Urothelium cell line (cell line): ENCODE measurements around the gene TTC7B.
A peak's percentile ranks its signal among the peaks of the same experiment; 100 is the strongest.

Source experiments
- DNase-seq: peaks from one replicate; pipeline ENCODE4 v3.0.0; 2011; ENCODE audit warnings: low spot score, mixed read lengths
- FAIRE-seq: peaks from 2 replicates; lab custom pipeline; 2011; peaks lifted over from hg19 to GRCh38; lab: Jason Lieb, UNC

The TTC7B gene

DNA sequence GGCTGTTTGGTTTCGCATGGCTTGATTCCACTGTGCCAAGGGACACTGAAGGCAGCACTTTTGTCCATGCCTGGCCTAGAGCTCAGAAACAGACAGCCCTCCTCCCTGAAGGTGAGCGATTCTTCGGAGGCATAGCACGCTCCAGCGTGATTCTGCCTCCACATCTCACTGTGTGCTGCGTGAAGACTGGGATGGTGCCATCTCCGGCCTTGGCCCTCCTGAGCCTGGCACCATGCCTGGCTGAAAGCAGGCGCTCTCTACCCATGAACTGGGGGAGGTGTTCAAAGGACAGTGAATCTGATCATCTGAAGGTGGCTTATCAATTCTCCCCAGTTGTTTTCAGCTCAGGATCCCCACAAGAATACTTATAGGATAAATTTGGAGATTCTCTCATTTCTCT, 187.4 kb downstream of the TTC7B start:
- DNase-seq = no peak
- FAIRE-seq = no peak

DNA sequence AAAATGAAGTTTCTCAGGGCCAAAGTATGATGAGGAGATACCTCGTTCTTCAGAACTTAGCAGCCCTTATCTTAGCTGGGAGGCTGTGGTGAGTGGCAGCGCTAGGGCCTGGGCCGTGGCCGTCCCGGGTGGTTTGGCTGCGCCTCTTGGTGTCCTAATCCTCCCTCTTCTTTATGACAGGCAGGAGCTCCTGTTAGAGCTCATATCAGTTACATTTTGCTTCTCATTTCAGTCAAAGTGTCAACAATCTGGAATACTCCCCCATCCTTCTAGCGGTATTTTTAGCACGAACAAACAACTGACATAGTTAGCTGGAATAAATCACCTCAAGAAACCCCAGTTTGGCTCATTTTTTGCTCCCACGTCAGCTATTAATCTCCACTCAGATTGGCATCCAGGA, 188.8 kb downstream of the TTC7B start:
- DNase-seq (no peak), FAIRE-seq (no peak)

DNA sequence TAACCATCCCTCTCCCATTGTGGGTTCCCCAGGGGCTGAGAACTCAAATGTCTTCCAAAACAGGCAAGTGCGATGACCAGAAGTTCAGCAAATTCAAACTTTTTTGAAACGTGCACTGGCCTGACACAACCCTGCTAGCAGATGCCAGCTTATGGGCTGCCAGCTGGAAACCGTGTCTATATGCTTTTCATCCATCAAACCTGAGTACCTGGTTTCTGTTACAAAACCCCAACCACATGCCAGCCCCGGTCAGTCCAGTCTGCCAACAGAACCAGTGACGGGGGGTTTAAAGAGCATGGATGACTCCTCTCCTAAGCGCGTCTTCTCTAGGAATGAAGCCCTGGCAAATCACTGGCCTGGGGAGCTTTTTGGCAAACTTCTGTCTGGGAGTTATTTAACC, 189.7 kb downstream of the TTC7B start:
- FAIRE-seq = no peak
- no peak for DNase-seq

DNA sequence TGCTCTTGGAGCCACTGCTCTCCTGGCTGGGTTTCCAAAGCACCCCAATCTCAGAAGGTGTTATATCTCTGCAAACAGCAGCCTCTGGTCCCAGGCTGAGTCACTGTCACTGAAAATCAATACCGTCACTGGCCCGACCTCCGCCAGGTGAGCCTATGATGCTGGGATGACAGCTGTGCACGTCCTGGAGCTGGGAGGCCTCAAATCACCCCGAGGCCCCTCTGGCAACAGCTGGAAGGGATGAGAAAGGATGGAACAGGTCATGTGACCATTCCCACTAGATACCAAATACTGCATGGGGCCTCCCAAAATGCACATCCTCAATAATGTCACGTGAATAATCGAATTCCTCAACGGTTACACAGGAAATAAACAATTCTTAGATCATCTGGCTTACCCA, 190.8 kb downstream of the TTC7B start:
- DNase-seq = no peak
- FAIRE-seq = no peak

DNA sequence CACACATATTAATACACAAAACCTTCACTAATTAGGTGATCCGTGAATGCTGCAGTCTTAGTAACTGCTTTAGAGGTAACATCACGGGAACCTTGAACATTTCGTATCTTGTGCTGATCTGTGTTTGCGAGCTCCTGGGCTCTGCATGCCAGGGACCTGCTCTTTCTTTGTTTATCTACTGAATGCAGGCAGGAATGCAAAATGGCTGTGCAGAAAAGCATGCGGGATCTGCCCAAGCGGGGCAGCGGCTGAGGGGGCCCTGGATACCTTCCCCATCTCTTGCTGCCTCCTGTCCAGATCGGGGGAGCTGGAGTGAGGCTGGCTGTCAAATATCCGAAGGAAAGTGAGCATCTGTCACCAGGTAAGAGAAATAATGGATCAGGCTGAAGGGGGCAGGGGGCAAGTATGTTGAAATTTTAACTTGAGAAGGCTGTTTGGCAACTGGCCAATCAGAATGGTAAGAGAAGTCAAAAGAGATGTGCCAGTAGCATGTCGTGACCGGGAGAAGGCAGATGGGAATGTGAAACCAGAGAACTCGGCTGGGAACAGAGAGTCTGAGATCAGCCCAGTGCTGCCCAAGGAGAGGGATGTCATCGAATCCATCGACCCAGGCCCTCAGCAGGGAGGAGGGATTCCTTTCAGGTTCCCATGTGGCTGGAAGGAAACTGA, 191.4 kb downstream of the TTC7B start:
- FAIRE-seq (no peak), DNase-seq (no peak)

DNA sequence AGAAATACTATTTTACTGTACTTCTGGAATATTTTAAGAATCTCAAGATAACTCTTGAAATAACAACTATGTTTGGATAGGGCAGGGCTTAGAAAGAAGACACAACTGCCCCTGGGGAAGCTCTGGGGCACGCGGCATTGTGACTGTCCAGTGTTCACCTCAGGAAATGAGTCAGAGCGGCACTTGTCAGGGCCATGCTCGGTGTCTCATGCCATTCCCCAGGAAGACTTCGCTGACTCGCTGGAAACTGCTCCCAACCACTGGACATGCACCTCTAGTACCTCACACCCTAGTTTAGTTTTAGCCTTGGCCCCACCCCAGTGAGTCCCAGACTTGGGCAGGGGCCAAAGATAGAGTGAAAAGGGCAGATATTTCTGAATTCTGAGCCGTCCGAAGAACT, 192.0 kb downstream of the TTC7B start:
- peak; percentile 53 for DNase-seq
- FAIRE-seq = no peak

DNA sequence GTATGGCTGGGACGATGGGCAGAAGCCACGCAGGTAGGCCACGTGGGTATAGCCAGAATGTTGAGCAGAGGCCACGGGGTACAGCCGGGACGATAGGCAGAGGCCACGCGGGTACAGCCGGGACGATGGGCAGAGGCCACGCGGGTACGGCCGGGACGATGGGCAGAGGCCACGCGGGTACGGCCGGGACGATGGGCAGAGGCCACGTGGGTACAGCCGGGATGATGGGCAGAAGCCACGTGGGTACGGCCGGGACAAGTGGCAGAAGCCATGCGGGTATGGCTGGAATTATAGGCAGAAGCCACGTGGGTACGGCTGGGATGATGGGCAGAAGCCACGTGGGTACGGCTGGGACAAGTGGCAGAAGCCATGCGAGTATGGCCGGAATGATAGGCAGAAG, 195.0 kb downstream of the TTC7B start:
- DNase-seq (no peak), FAIRE-seq (no peak)

DNA sequence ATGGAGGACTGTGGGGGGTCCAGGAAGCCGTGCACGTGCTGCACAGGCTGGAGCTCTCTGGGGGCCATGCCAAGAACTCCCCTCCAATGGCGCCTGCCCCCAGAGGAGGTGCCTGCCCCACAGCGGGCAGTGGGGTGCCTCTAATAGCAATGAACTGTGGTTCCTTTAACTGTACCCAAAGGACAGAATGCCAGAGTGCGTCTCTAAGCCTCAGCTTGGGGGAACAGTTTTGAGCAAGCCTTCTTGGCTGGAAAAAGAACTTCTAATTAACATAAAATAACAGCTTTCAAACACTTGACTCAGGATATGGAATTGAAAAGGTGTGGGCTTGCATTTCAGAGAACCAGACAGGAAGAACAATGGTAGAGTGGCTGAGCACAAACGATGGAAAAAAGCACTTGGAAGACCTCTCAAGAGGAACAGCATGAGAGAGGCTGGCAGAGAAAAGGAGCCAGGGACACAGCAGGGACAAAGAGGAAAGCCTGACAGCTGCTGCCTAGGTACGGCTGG, 195.6 kb downstream of the TTC7B start:
- FAIRE-seq = no peak
- no peak for DNase-seq

DNA sequence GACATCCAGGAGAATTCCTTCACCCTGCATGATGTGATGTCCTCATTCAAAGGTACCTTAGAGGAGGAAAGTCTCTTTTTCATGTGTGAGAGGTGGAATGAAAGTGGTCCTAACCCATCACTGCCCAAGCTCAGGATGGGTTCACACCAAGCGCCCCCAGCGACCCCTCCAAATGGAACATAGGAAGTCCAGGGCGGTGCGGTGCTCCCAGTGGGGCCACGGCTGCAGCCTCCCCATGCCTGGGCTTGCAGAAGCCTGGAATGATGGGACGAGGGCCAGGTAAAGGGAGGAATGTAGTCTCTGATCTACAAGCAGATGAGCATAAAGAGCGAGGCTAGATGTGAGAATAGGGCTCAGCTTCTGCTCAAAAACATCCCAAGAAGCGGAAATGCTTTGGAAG, 196.3 kb downstream of the TTC7B start:
- no peak for FAIRE-seq
- no peak for DNase-seq

DNA sequence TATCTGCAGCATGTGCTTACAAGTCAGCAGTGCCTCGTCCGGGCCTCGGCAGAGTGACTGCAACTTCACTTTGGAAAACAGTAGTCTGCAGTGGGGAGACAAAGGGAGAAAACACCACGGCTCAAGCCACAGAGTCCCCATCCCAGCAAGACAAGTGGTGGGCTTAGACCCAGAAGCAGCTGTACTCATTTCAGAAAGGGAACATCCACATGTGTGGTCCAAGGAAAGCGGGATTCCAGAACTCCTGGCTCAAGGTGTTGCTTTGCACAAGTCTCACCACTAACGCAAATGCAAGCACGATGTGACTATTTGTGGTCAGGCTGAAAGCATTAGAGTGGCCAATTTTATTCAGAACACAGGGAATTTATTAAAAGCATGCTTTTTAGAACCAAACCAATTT, 198.3 kb downstream of the TTC7B start:
- DNase-seq (no peak), FAIRE-seq (no peak)

DNA sequence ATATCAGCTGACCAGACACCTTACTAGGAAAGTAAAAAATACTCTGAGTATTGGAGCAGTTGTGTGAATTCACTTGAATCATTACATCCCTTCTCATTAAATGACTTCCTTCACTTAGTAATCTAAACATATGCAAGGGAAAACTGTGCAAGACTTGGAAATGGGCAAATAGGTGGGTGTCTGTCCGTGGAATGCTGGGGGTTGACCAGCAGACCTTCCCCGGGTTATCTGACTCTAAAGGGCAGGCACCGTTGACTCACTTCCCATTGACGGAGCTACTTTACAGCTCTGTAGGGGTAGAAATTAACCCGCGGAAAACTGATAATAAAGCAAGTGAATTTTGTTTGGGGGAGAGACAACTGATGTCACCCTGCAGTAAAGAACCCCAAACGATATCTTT, 199.3 kb downstream of the TTC7B start:
- FAIRE-seq (no peak), DNase-seq (no peak)

DNA sequence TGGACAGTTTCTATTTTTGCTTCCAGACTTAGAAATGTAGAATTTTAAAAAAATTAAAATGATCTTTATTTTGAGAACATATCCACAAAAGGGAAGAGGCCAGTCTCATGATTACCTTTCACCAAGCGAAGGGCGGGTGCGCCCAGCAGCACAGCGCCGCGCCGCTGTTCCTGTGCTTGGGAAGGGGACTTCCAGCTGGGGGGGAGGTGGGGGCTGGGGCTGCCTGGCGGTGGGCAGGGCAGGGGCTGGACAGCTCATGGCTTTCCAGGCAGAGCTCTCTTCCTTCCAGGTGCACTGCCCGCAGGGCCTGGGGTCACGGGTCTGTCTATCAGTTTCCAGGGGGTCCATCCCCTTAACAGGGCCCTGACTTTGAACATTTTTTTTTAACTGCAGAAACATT, 199.9 kb downstream of the TTC7B start:
- FAIRE-seq = no peak

DNA sequence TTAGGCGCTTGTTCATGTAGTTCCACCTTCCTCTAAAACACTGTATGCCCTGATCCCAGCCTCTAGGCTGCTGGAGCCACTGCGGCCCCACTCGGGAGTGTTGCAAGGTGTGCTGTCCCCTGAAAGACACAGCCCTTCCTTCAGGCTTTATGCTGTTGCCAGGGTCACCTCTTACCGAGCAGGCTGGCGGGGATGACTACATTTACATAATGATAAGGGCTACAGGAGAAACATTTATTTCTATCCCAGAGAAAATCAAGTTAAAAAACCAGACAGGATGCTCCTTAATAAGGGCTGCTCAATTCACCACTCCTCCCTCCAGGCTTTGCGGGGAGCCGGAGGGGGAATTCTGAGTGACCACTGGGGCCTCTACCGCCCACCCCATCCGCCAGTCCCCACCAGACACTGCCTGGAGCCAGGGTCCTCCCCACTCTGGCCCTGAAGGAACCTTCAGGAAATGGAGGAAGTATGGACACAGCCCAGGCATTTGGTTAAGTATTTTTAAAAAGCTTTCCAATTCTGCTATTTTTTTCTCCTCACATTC, 200.6 kb downstream of the TTC7B start:
- no peak for FAIRE-seq
- no peak for DNase-seq

More for the DNA sequence above, 199.9 kb downstream of the TTC7B start:
- no peak for DNase-seq

DNA sequence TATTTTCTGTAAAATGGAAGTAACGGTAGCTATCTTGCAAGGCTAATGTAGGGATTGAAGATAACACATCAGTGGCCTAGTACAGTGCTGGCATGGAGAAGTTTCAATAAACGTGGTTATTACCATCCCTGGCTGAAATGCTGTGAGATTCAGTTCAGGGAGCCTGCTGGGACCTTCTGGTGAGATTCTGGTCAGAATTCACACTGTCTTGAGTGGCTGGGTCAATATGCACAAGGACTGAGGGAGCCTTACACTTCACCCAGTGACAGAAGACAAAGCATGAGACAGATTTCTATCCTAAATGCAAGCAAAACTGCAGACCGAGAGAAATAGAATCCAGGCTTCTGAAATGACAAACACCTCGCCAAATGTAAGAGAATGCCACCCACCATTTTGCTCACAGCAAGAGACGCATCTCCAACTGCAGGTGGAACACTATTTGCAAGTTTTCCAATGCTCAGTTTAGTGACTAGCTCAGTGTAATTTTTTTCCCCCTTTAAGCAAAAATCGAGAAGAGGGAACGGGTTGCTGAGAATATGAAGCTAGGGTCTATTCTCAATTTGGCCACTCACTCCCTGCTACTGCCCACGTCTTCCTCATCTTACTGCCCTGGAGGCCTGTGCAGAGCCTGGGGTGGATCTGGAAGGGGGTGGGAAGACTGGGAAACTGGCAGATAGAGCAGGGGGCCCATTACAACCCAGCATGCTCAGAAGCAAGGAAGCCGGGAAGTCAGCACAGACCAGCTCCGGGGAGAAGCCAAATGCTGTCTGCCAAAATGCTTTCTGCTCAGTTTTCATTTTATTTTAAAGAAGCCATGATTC, 201.3 kb downstream of the TTC7B start:
- no peak for DNase-seq
- FAIRE-seq = no peak

DNA sequence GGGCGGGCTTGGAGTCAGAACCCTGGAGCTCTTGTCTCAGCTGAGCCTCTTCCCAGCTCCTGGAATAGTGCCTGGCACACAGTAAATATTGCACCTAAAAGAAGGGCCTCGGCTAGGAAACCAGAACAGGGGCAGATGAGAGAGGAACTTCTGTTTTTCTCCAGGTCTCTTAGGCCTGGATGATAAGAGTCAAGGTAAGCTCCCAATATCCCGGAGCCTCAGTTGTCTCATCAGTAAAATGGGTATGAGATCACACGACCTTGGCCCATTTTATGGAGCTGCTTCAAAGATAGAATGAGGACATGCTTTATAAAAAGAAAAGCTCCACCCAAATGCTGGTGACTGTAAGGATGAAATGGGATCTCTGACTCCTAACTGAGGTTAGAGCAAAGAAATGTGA, 202.2 kb downstream of the TTC7B start:
- no peak for FAIRE-seq

DNA sequence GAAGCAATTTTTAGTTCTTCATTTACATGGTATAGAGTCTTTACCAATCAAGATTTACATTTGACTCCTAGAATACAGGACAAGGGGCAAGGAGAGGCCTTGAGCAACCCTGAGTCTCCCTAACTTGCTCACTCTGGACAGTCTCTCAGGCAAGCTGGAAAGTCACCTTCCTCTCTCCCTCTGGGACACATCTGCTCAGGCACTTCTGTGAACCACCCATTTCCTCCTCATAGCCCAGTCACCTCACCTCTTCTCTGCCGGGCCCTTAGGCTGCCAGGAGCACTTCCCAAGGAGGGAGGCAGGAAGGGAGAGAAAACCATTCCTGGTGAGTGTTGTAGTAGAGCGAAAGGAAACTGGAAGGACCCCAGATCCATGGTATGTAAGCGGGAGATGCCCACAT, 202.8 kb downstream of the TTC7B start:
- DNase-seq = no peak
- FAIRE-seq = no peak

More for the DNA sequence above, 202.2 kb downstream of the TTC7B start:
- DNase-seq = no peak

DNA sequence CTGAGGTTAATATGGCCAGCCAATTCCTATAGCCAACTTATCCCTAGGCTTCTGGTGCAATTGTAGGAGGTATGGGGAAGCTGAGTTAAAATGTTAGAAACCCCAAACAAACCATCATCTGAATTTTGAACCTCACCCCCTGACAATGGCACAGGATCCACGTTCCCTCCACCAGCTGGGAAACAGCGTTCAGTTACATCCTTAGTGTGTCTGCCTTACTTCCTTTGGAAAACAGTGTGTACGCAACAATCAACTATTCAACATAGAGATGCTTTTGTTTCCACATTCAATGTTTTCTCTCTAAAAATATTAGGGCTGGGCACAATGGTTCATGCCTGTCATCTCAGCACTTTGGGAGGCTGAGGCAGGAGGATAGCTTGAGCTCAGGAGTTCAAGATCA, 203.4 kb downstream of the TTC7B start:
- DNase-seq (no peak), FAIRE-seq (no peak)

DNA sequence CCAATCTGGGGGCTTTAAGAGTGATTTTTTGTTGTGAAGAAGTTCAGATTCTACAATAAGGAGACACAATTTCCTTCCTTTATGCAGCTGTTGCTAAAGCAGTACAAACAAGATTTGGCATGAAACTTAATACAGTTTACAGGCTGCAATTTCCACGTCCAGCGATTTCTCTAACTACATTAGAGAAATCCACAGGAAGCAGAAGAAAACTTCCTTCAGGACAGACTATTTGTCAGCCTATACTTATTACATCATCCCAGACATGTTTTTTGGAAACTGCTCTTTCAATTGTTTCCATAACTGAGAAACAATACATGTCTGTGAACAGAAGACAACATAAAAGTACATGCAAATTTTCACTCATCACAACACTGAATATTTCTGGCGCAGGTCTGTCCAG, 204.3 kb downstream of the TTC7B start:
- FAIRE-seq (no peak), DNase-seq (no peak)

DNA sequence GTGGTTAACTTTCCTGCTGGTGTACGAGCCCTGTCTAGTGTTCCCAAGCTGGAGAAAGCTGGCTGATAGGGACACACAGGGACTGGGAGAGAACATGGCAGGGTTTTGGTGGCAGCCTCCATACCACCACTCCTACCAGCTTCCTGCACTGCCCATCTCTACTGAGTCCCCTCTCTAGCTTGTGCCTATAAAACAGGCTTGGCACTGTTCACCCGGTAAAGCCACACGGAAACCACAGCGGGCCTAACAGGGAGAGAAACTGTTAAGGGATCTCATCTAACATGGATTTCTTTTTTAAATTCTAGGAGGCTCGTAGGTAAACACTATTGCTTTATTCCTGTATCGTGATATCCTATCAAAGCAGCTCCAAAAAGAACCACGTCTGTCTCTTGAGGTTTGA, 204.7 kb downstream of the TTC7B start:
- DNase-seq (no peak), FAIRE-seq (no peak)

DNA sequence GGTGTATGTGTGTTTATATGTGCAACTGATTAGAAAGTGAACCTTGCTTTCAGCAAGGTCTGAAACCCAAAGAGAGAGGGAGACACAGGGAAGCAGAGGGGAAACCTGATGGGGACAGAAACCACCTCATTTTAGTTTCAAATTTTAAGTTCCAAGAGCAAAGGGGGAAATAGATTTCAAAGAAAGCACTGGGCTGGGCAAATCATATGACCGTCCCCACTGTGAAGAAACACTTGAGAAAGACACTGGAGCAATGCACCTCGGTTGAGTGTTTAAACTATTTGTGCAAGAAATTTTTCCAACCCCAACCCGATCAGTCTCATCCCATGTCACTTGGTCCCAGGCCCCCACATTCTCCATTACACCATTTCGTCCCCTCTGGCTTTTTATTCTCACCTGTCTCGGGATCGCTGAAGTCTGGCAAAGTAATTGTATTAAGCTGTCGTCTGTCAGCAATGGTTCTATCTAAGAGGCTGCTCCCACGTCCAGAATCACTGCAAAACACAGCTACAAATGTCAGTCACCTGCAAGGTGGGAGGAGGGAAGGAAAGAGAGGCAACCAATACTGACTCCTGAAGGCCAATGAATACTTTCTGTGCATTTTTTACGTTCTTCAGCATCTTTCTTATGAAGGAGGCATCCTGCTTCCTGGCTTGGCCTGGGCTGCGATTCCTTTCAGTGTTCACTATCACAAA, 205.7 kb downstream of the TTC7B start:
- FAIRE-seq (no peak), DNase-seq (no peak)

DNA sequence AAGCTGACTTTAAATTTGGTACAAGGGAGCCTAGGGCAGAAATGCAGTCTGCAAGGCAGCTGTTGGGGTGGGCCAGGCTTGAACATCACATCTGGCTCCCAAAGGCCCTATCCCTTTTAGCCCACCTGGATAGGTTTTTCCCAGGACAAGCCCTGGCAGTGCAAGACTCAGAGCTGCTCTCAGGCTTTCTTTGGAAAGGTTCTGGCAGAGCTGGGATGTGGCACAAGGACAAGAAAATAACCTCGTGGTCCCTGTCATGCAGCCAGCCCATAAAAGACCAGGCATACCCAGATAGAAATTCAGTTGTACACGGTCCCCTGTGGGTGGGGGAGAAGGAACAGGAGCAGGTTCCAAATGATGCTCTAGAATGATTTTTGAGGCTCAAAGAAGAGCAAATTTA, 206.9 kb downstream of the TTC7B start:
- FAIRE-seq (no peak), DNase-seq (no peak)
